AG10803 (cell line): ENCODE results near the gene RAD21L1.

Experiments used
- DNase-seq: peaks from one replicate; pipeline ENCODE4 v3.0.0; 2010; ENCODE audit warnings: low read depth
- H3K4me3 ChIP-seq: 2 replicates; pipeline ENCODE4 v1.5.1; 2011; ENCODE audit warnings: mild to moderate bottlenecking, low read length, control low read depth
- CTCF ChIP-seq: conservative IDR thresholded peaks from 2 replicates; pipeline ENCODE4 v1.5.1; 2011; ENCODE audit warnings: mild to moderate bottlenecking, low read length, control low read depth, inconsistent platforms

The RAD21L1 gene

GRCh38 chr20:1205802-1206201 lies 20.0 kb upstream of the RAD21L1 start:
- no peak for TF ChIP-seq CTCF
- no peak for DNase-seq
- H3K4me3 ChIP-seq = no peak overlapping the region

- TF ChIP-seq CTCF = no peak
- peak; percentile 48 for DNase-seq
- H3K4me3 ChIP-seq = peak overlapping the region; percentile 14
Measured at GRCh38 chr20:1206366-1207148, 19.3 kb upstream of the RAD21L1 start.

- no peak for TF ChIP-seq CTCF
- DNase-seq = no peak
- no peak overlapping the region for H3K4me3 ChIP-seq
Measured at GRCh38 chr20:1207293-1207878, 18.5 kb upstream of the RAD21L1 start.

- DNase-seq = no peak
- no peak overlapping the region for H3K4me3 ChIP-seq
- TF ChIP-seq CTCF = peak; percentile 44
Measured at GRCh38 chr20:1209447-1210387, 16.1 kb upstream of the RAD21L1 start.

GRCh38 chr20:1210501-1210900 lies 15.3 kb upstream of the RAD21L1 start:
- no peak for TF ChIP-seq CTCF
- H3K4me3 ChIP-seq = no peak overlapping the region
- DNase-seq = no peak

- TF ChIP-seq CTCF = no peak
- DNase-seq = no peak
- H3K4me3 ChIP-seq = no peak overlapping the region
Measured at GRCh38 chr20:1212023-1212422, 13.8 kb upstream of the RAD21L1 start.
